GM18499 (cell line): ENCODE results near the gene CUX1.
"Not testable (repeated sequence)": the region's sequence is repeated elsewhere in the genome, so short reads cannot be mapped to it uniquely, and the experiment has no call there.

Source experiments
- ATAC-seq: cut with Tn5 transposase; IDR thresholded peaks from one replicate; pipeline ENCODE4 v1.9.1; 2021; ENCODE audit warnings: moderate number of reproducible peaks; ENCODE audit not compliant: insufficient read depth, unreplicated experiment

CUX1 gene

GRCh38 chr7:101929911-101930310 lies 112.5 kb downstream of the CUX1 start:
- not testable (repeated sequence) for ATAC-seq

DNA sequence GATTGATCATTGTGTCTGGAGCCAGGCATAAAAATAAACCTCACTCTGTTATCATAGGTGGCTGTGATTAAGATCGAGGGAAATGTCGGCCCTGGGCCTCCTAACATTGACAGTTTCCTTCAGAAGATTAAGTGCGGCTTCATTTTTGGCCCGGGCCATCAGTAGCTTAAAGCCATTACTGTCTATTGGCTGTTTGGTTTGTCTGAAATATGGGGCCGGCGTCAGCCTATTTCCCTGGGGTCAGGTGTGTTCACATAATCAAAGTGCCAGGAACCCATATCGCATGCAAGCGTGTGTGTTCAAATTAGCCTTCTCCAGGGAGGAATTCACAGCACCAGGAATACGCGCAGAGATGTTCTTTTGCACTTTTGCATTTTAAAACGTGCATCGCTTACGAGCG lies 114.7 kb downstream of the CUX1 start:
- no peak for ATAC-seq

- ATAC-seq, result no peak
These were observed 115.6 kb downstream of the CUX1 start for GRCh38 chr7:101933028-101933427.

- ATAC-seq, result no peak
These were observed 116.3 kb downstream of the CUX1 start for GRCh38 chr7:101933688-101934121.

DNA sequence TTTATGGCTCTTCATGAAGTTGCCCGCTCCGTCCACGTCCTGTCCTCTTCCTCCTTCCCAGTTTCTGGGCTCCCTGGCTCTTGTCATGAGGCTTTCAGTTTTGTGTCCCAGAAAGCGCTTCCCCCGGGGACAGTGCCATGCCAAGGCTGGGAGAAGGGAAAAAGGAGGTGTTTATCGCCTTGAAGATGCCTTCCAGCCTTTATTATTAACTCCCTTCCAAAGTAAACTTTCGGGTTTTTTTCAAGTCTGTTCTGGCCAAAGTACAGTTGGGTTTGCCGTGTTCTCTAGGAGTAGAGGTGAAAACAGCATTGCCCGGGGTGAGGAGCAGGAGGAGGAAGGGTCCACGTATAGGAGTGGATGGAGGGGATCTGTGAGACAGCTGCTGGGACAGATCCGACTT lies 117.2 kb downstream of the CUX1 start:
- no peak for ATAC-seq

DNA sequence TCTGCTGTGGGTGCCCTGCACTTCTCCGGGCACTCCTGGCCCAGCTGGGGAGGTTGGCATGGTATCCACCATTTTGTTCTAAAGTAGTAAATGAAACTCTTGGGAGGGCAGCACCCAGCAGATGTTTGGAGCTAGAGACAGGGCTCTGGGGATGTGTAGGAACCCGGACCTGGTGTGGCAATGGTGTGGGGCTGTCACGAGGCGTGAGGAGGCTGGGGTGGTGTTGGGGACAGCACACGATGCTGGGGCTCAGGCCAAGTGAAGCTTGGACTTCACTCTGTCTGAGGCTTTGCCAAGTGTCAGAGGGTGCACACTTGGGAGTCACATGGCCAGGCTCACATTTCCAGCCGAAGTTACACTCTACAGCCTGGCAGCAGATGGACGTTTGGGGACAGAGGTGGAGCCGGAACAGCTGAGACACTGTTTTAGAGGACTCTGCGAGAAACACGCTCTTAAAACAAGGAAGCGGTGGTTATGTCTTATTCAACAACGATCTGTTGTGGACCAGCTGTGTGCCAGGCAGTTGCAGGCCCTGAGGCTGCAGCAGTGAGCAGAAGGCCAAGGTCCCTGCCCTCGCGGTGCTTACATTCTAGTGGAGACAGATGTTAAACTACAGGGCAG lies 118.2 kb downstream of the CUX1 start:
- no peak for ATAC-seq

GRCh38 chr7:101936223-101936610 lies 118.8 kb downstream of the CUX1 start:
- ATAC-seq, result no peak

DNA sequence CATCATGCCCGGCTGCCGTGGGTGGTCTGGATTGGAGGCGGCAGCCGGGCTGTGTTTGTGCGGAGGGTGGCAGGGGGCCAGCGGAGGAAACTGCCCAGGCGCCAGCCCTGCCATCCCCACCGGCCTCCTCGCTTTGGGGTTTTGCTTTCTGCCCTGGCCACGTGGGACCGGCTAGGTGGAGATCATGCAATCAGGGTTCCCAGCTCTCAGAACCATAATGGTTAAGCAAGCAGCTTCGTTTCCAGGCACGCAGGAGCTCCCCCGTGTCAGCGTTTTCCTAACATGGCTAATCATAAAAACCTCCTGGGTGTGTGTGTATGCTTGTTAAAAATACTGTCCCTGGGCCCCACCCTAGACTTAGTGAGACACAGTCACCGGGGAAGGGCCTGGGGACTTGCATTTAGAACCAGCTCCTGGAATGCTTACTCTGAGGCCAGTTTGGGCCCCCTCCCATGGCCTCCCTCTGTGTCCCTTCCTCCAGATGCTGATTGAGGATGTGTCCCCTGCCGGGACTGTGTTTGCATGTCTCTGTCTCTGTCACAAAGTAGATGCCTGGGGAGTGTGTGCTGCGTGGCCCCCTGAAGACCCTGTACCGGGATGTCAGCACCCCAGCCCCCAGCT lies 119.3 kb downstream of the CUX1 start:
- no peak for ATAC-seq

- no peak for ATAC-seq
These were observed 120.5 kb downstream of the CUX1 start for GRCh38 chr7:101937717-101938514.

DNA sequence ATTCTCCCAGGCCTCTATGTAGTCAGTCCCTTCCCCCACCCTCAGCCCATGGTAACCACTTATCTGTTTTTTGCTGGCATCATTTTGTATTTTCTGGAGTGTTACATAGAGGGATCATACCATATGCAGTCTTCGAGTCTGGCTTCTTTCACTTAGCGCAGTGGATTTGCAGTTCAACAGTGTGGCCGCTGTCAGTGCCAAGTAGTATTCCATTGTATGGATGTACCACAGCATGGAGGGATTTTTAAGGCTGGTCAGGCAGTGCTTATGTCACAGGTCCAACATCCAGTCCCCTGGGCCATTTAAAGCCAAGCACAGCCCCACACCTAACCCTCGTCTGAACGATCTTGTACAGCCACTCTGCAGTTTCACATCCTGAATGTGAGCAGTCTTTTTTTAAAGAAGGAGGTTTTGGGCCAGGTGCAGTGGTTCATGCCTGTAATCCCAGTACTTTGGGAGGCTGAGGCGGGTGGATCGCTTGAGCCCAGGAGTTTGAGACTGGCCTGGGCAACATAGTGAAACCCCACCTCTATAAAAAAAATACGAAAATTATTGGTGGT lies 121.8 kb downstream of the CUX1 start:
- no peak for ATAC-seq

- no peak for ATAC-seq
These were observed 122.7 kb downstream of the CUX1 start for GRCh38 chr7:101940151-101940550.

- no peak for ATAC-seq
These were observed 123.4 kb downstream of the CUX1 start for GRCh38 chr7:101940830-101941229.

GRCh38 chr7:101941481-101942383 lies 124.3 kb downstream of the CUX1 start:
- no peak for ATAC-seq

DNA sequence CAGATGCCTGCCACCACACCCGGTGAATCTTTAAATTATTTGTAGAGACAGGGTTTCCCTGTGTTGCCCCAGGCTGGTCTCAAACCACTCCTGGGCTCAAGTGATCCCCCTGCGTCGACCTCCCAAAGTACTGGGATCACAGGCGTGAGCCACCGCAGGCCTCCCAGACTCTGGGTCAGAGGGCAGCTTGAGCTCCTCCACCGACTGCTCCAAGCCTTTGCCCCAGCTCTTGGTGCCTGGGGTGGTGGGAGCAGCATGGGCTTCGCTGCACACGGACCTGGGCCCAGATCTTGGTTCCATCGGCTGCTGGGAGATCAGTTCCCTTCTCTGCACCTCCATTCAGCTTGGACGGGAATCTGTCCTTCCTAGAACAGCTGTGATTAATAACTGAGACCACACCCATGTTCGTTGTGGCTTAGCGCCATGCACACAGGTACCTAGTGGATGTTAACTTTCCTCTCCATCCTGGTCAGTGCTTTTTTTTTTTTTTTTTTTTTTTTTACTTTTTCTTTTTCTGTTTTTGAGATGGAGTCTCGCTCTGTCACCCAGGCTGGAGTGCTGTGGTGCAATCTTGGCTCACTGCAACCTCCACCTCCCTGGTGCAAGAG lies 125.3 kb downstream of the CUX1 start:
- ATAC-seq, result no peak

DNA sequence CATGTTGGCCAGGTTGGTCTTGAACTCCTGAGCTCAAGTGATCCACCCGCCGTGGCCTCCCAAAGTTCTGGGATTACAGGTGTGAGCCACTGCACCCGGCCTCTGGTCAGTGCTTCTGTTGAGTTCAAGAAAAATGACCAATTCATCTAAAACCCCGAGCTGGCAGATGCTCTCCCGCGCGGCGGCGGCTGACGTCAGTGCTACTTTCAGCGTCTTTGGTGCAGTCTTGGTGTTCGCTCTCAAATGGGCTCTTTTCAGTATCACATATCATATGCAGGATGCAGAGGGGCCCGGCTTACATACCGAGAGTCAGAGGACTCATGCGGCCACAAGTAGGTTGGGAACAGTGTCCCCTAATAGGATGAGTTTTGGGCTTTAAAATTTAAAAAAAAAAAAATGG lies 125.9 kb downstream of the CUX1 start:
- no peak for ATAC-seq

- ATAC-seq, result no peak
These were observed 126.6 kb downstream of the CUX1 start for GRCh38 chr7:101943889-101944600.

DNA sequence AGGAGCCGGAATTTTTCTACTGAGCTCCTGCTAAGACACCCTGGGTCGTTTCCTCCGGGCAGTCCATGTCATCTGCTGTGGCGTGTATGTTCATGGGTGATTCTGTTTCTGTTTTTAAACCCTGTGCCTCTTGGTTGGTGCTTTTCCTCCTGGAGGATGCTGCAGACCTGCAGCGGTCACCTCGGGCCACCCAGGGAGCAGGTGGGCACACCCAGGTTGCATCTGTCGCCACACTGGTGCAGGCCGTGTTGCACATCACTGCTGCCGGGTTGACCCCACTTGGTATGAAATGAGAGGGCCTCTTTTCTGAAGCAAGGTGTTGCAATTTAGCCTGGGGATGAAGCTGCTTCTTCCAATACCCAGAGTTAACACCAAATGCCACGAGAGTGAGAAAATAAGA lies 127.2 kb downstream of the CUX1 start:
- ATAC-seq, result no peak

GRCh38 chr7:101945034-101945758 lies 127.8 kb downstream of the CUX1 start:
- ATAC-seq, result no peak

GRCh38 chr7:101947899-101948298 lies 130.5 kb downstream of the CUX1 start:
- ATAC-seq, result no peak
